Astrocyte (in vitro differentiated cells and primary cell): ENCODE data around the gene DENND2A. TPM values are rescaled to one million over a fixed set of nuclear protein-coding genes. Genes with fewer than 3 reads are reported as not detected.

Experiments
- DNase-seq: peaks from one replicate; pipeline ENCODE4 v3.0.0-alpha.2; 2010; ENCODE audit warnings: low read depth
- FAIRE-seq: peaks from 2 replicates; lab custom pipeline; 2011; peaks lifted over from hg19 to GRCh38; lab: Jason Lieb, UNC
- H2AFZ ChIP-seq: 2 replicates; pipeline ENCODE4 v1.6.0; 2012; ENCODE audit warnings: low read depth, low read length, inconsistent platforms
- H3K27ac ChIP-seq: 2 replicates; pipeline ENCODE4 v1.5.1; 2011; ENCODE audit warnings: low read depth, low read length, inconsistent platforms
- H3K27me3 ChIP-seq: 2 replicates; pipeline ENCODE4 v1.6.0; 2011; ENCODE audit warnings: low read length, inconsistent platforms; ENCODE audit not compliant: insufficient read depth
- H3K36me3 ChIP-seq: 2 replicates; pipeline ENCODE4 v1.5.1; 2011; ENCODE audit warnings: low read length, inconsistent platforms; ENCODE audit not compliant: insufficient read depth
- H3K4me1 ChIP-seq: 2 replicates; pipeline ENCODE4 v1.5.1; 2011; ENCODE audit warnings: low read length, inconsistent platforms; ENCODE audit not compliant: insufficient read depth
- H3K4me2 ChIP-seq: 2 replicates; pipeline ENCODE4 v1.6.0; 2012; ENCODE audit warnings: low read length, inconsistent platforms
- H3K4me3 ChIP-seq: 2 replicates; pipeline ENCODE4 v1.5.1; 2011; ENCODE audit warnings: low read depth, mild to moderate bottlenecking, low read length, inconsistent platforms; ENCODE audit not compliant: insufficient read depth
- H3K79me2 ChIP-seq: 2 replicates; pipeline ENCODE4 v1.6.0; 2012; ENCODE audit warnings: mild to moderate bottlenecking, low read length, inconsistent platforms; ENCODE audit not compliant: insufficient read depth
- H3K9ac ChIP-seq: 2 replicates; pipeline ENCODE4 v1.6.0; 2012; ENCODE audit warnings: mild to moderate bottlenecking, low read length, inconsistent platforms
- H3K9me3 ChIP-seq: 2 replicates; pipeline ENCODE4 v1.5.1; 2012; ENCODE audit warnings: low read depth, mild to moderate bottlenecking, low read length, inconsistent platforms; ENCODE audit not compliant: insufficient read depth
- H4K20me1 ChIP-seq: 2 replicates; pipeline ENCODE4 v1.6.0; 2012; ENCODE audit warnings: low read length, inconsistent platforms; ENCODE audit not compliant: insufficient read depth
- H3K27ac Mint-ChIP-seq: one replicate; pipeline ENCODE4 v1.8.0; 2021; ENCODE audit warnings: mild to moderate bottlenecking, mixed read lengths; ENCODE audit not compliant: unreplicated experiment
- H3K27me3 Mint-ChIP-seq: one replicate; pipeline ENCODE4 v1.8.0; 2021; ENCODE audit warnings: low read depth, mixed read lengths; ENCODE audit not compliant: unreplicated experiment
- H3K36me3 Mint-ChIP-seq: one replicate; pipeline ENCODE4 v1.8.0; 2021; ENCODE audit warnings: low read depth, mixed read lengths; ENCODE audit not compliant: unreplicated experiment
- H3K4me1 Mint-ChIP-seq: one replicate; pipeline ENCODE4 v1.8.0; 2021; ENCODE audit warnings: low read depth, mixed read lengths; ENCODE audit not compliant: unreplicated experiment
- H3K4me3 Mint-ChIP-seq: one replicate; pipeline ENCODE4 v1.8.0; 2021; ENCODE audit warnings: mild to moderate bottlenecking, moderate library complexity, mixed read lengths; ENCODE audit not compliant: unreplicated experiment
- H3K9me3 Mint-ChIP-seq: one replicate; pipeline ENCODE4 v1.8.0; 2021; ENCODE audit warnings: mild to moderate bottlenecking, mixed read lengths; ENCODE audit not compliant: unreplicated experiment
- CTCF ChIP-seq: IDR thresholded peaks from 2 replicates; pipeline ENCODE4 v1.5.1; 2011; ENCODE audit warnings: low read depth, mild to moderate bottlenecking, inconsistent platforms, low read length, moderate library complexity; ENCODE audit not compliant: insufficient read depth
- EZH2 ChIP-seq: IDR thresholded peaks from 2 replicates; pipeline ENCODE4 v1.6.1; 2012; ENCODE audit warnings: mild to moderate bottlenecking, low read length, inconsistent platforms; ENCODE audit not compliant: insufficient read depth
- total RNA-seq: library from RNA; stranded (reverse); gene quantifications from 2 replicates; pipeline ENCODE4 v1.2.1, GENCODE V29; 2021

Gene DENND2A
- total RNA-seq, 1 donor from 2014 or later: 42.1 TPM

GRCh38 chr7:140544388-140544826 is 96.2 kb downstream of the DENND2A start:
- Histone ChIP-seq H3K36me3 (peaks cover 8% of the 10 kb centered on the region), H3K4me2 (no peak overlapping the region), H3K27me3 (no peaks in the 10 kb centered on the region), H3K27ac (no peak overlapping the region), H4K20me1 (no peaks in the 10 kb centered on the region), H3K9ac (no peak overlapping the region), H2AFZ (no peak overlapping the region), H3K4me1 (peaks cover 18% of the 10 kb centered on the region), H3K4me3 (no peak overlapping the region), H3K9me3 (no peaks in the 10 kb centered on the region), H3K79me2 (no peaks in the 10 kb centered on the region)
- H3K27ac Mint-ChIP-seq: no peak overlapping the region
- no peak overlapping the region for H3K4me3 Mint-ChIP-seq
- DNase-seq: no peak
- H3K4me1 Mint-ChIP-seq: peaks cover 19% of the 10 kb centered on the region
- no peak for FAIRE-seq
- peaks cover 23% of the 10 kb centered on the region for H3K36me3 Mint-ChIP-seq
- no peak for TF ChIP-seq EZH2
- TF ChIP-seq CTCF: no peak
- peaks cover 2% of the 10 kb centered on the region for H3K9me3 Mint-ChIP-seq
- peaks cover 2% of the 10 kb centered on the region for H3K27me3 Mint-ChIP-seq

GRCh38 chr7:140542228-140542603 is 98.4 kb downstream of the DENND2A start:
- Histone ChIP-seq H3K79me2 (no peaks in the 10 kb centered on the region), H3K4me3 (peak overlapping the region; percentile 28), H3K36me3 (peaks cover 8% of the 10 kb centered on the region), H3K27ac (peak overlapping the region; percentile 83), H3K4me2 (peak overlapping the region; percentile 85), H2AFZ (peak overlapping the region; percentile 72), H3K9me3 (no peaks in the 10 kb centered on the region), H3K4me1 (peaks cover 18% of the 10 kb centered on the region), H3K9ac (peak overlapping the region; percentile 72), H4K20me1 (no peaks in the 10 kb centered on the region), H3K27me3 (no peaks in the 10 kb centered on the region)
- DNase-seq (peak; percentile 48), FAIRE-seq (no peak)
- Mint-ChIP-seq H3K4me3 (peak overlapping the region; percentile 66), H3K36me3 (peaks cover 32% of the 10 kb centered on the region), H3K9me3 (peaks cover 5% of the 10 kb centered on the region), H3K27ac (peak overlapping the region; percentile 98), H3K4me1 (peaks cover 19% of the 10 kb centered on the region), H3K27me3 (peaks cover 2% of the 10 kb centered on the region)
- TF ChIP-seq CTCF: no peak
- TF ChIP-seq EZH2: no peak

- Mint-ChIP-seq H3K36me3 (peaks cover 31% of the 10 kb centered on the region), H3K4me1 (peaks cover 19% of the 10 kb centered on the region), H3K27ac (peak overlapping the region; percentile 98), H3K27me3 (peaks cover 2% of the 10 kb centered on the region), H3K4me3 (peak overlapping the region; percentile 66), H3K9me3 (peaks cover 5% of the 10 kb centered on the region)
- Histone ChIP-seq H3K4me2 (peak overlapping the region; percentile 85), H3K79me2 (no peaks in the 10 kb centered on the region), H3K27ac (peak overlapping the region; percentile 83), H3K27me3 (no peaks in the 10 kb centered on the region), H3K9me3 (no peaks in the 10 kb centered on the region), H3K36me3 (peaks cover 4% of the 10 kb centered on the region), H3K9ac (peak overlapping the region; percentile 72), H3K4me1 (peaks cover 18% of the 10 kb centered on the region), H2AFZ (peak overlapping the region; percentile 72), H4K20me1 (no peaks in the 10 kb centered on the region), H3K4me3 (peak overlapping the region; percentile 28)
- peak; percentile 93 for DNase-seq
- no peak for TF ChIP-seq CTCF
- TF ChIP-seq EZH2: no peak
- FAIRE-seq: no peak
Measured at GRCh38 chr7:140541513-140542227, 98.9 kb downstream of the DENND2A start.
